OCI-LY3 (cell line): ENCODE measurements around the gene ARPC5L.

Experiments
- H2AFZ ChIP-seq: fragments of 200-600, 300-600 bp; shearing (Covaris generic); 2 replicates; pipeline ENCODE4 v1.6.0; 2014; ENCODE audit warnings: antibody characterized with exemption, low read depth, low read length
- H3K27ac ChIP-seq: fragments of 200-600, 300-600 bp; sonication (generic); 2 replicates; pipeline ENCODE4 v1.5.1; 2014; ENCODE audit warnings: mild to moderate bottlenecking, low read length, moderate library complexity, mixed read lengths
- H3K27me3 ChIP-seq: fragments of 200-600, 300-600 bp; sonication (generic); 2 replicates; pipeline ENCODE4 v1.6.1; 2014; ENCODE audit warnings: low read depth, low read length, mixed read lengths
- H3K36me3 ChIP-seq: fragments of 200-600, 300-600 bp; sonication (generic); replicated peaks from 2 replicates; pipeline ENCODE3; 2014; ENCODE audit warnings: low read depth, low read length, mixed read lengths
- H3K4me1 ChIP-seq: fragments of 300-600, 200-600 bp; sonication (generic); 2 replicates; pipeline ENCODE4 v1.6.1; 2014; ENCODE audit warnings: low read length, mixed read lengths
- H3K4me2 ChIP-seq: fragments of 200-600, 300-600 bp; sonication (generic); 2 replicates; pipeline ENCODE4 v1.6.1; 2014; ENCODE audit warnings: low read length, mixed read lengths
- H3K4me3 ChIP-seq: fragments of 300-600, 200-600 bp; sonication (generic); 2 replicates; pipeline ENCODE4 v1.5.1; 2014; ENCODE audit warnings: antibody characterized with exemption, mild to moderate bottlenecking, low read length, moderate library complexity
- H3K79me2 ChIP-seq: fragments of 300-600, 200-600 bp; shearing (Covaris generic); 2 replicates; pipeline ENCODE4 v1.6.1; 2014; ENCODE audit warnings: mild to moderate bottlenecking, low read length, mixed read lengths
- H3K9ac ChIP-seq: fragments of 300-600, 200-600 bp; shearing (Covaris generic); 2 replicates; pipeline ENCODE4 v1.6.0; 2014; ENCODE audit warnings: mild to moderate bottlenecking, low read length, moderate library complexity
- H3K9me3 ChIP-seq: fragments of 200-600, 300-600 bp; shearing (Covaris generic); 2 replicates; pipeline ENCODE4 v1.6.1; 2014; ENCODE audit warnings: low read length, mixed read lengths; ENCODE audit not compliant: insufficient read depth
- H4K20me1 ChIP-seq: fragments of 200-600, 300-600 bp; sonication (generic); 2 replicates; pipeline ENCODE4 v1.6.1; 2016; ENCODE audit warnings: low read length, mixed read lengths; ENCODE audit not compliant: insufficient read depth
- CTCF ChIP-seq: fragments of 200-600, 300-600 bp; sonication (generic); IDR thresholded peaks from 2 replicates; pipeline ENCODE4 v1.5.1; 2014; ENCODE audit warnings: antibody characterized with exemption, low read length, low read depth
- EZH2phosphoT487 ChIP-seq: fragments of 200-600 bp; shearing (Covaris generic); IDR thresholded peaks from 2 replicates; pipeline ENCODE4 v1.6.1; 2018; ENCODE audit warnings: antibody characterized with exemption, mixed run types, low read depth

ARPC5L gene

GRCh38 chr9:124869466-124869985 is 7.6 kb downstream of the ARPC5L start:
- peaks cover 73% of the 10 kb centered on the region for H3K79me2 ChIP-seq
- peak overlapping the region; percentile 89 for H3K27ac ChIP-seq
- peak overlapping the region; percentile 88 for H3K9ac ChIP-seq
- no peaks in the 10 kb centered on the region for H3K27me3 ChIP-seq
- peaks cover 38% of the 10 kb centered on the region for H3K4me1 ChIP-seq
- no peak overlapping the region for H2AFZ ChIP-seq
- no peaks in the 10 kb centered on the region for H3K9me3 ChIP-seq
- H3K4me2 ChIP-seq, result peak overlapping the region; percentile 93
- TF ChIP-seq CTCF (no peak), EZH2phosphoT487 (no peak)
- H3K4me3 ChIP-seq, result peak overlapping the region; percentile 81
- H4K20me1 ChIP-seq, result peaks cover 38% of the 10 kb centered on the region
- H3K36me3 ChIP-seq, result peaks cover 30% of the 10 kb centered on the region

GRCh38 chr9:124869986-124870560 is 8.1 kb downstream of the ARPC5L start:
- Histone ChIP-seq H3K79me2 (peaks cover 79% of the 10 kb centered on the region), H3K27ac (peak overlapping the region; percentile 89), H3K27me3 (no peaks in the 10 kb centered on the region), H3K4me3 (peak overlapping the region; percentile 81), H3K36me3 (peaks cover 36% of the 10 kb centered on the region), H3K4me1 (peaks cover 38% of the 10 kb centered on the region), H2AFZ (no peak overlapping the region), H3K9me3 (no peaks in the 10 kb centered on the region), H3K9ac (peak overlapping the region; percentile 88), H4K20me1 (peaks cover 44% of the 10 kb centered on the region), H3K4me2 (peak overlapping the region; percentile 93)
- TF ChIP-seq CTCF, result no peak
- TF ChIP-seq EZH2phosphoT487, result no peak

GRCh38 chr9:124870723-124871122 is 8.8 kb downstream of the ARPC5L start:
- no peak for TF ChIP-seq CTCF
- no peak for TF ChIP-seq EZH2phosphoT487
- Histone ChIP-seq H3K4me2 (peak overlapping the region; percentile 93), H3K4me1 (peaks cover 38% of the 10 kb centered on the region), H3K27ac (peak overlapping the region; percentile 89), H3K79me2 (peaks cover 85% of the 10 kb centered on the region), H2AFZ (no peak overlapping the region), H3K4me3 (peak overlapping the region; percentile 81), H3K36me3 (peaks cover 42% of the 10 kb centered on the region), H3K9ac (peak overlapping the region; percentile 88), H3K27me3 (no peaks in the 10 kb centered on the region), H3K9me3 (no peaks in the 10 kb centered on the region), H4K20me1 (peaks cover 50% of the 10 kb centered on the region)

GRCh38 chr9:124871156-124871561 is 9.2 kb downstream of the ARPC5L start:
- H3K27ac ChIP-seq, result peak overlapping the region; percentile 89
- H4K20me1 ChIP-seq, result peaks cover 53% of the 10 kb centered on the region
- peak overlapping the region; percentile 88 for H3K9ac ChIP-seq
- peaks cover 38% of the 10 kb centered on the region for H3K4me1 ChIP-seq
- H3K4me2 ChIP-seq, result peak overlapping the region; percentile 93
- no peak overlapping the region for H2AFZ ChIP-seq
- H3K4me3 ChIP-seq, result peak overlapping the region; percentile 81
- no peaks in the 10 kb centered on the region for H3K9me3 ChIP-seq
- H3K36me3 ChIP-seq, result peaks cover 44% of the 10 kb centered on the region
- no peak for TF ChIP-seq EZH2phosphoT487
- no peak for TF ChIP-seq CTCF
- H3K79me2 ChIP-seq, result peaks cover 88% of the 10 kb centered on the region
- no peaks in the 10 kb centered on the region for H3K27me3 ChIP-seq
